HEK293 (cell line): ENCODE measurements around the gene MED4.

Experiments
- ZNF148 ChIP-seq: fragments of 450-650 bp; formaldehyde crosslinking; IDR thresholded peaks from 2 replicates; pipeline ENCODE4 v1.5.0; 2017; ENCODE audit warnings: missing biosample characterization, missing genetic modification characterization, borderline replicate concordance
- ZNF239 ChIP-seq: fragments of 450-650 bp; formaldehyde crosslinking; IDR thresholded peaks from 2 replicates; pipeline ENCODE4 v1.5.1; 2016; ENCODE audit warnings: missing biosample characterization, missing genetic modification characterization

- TF ChIP-seq ZNF148 (no peak), ZNF239 (tag by site-specific recombination) (no peak)
These were observed 49.6 kb upstream of the MED4 start for GRCh38 chr13:48144413-48145035.
